PFSK-1 (cell line): ENCODE data around the gene GNG12.

Source experiments
- POLR2AphosphoS5 ChIP-seq: IDR thresholded peaks from 2 replicates; pipeline ENCODE4 v1.6.1; 2012; ENCODE audit warnings: low read depth, mild to moderate bottlenecking, control low read depth, low read length, moderate library complexity
- REST ChIP-seq, 2 experiments: IDR thresholded peaks; 2 replicates each; pipeline versions ENCODE4 v1.6.1 to v1.8.0; 2011 to 2012; ENCODE audit warnings: low read depth in 2 of 2, low read length in 2 of 2, control low read depth in 1 of 2, inconsistent platforms in 1 of 2, mild to moderate bottlenecking in 1 of 2, moderate library complexity in 1 of 2; ENCODE audit not compliant: insufficient read depth in 1 of 2
- SIN3A ChIP-seq: IDR thresholded peaks from 2 replicates; pipeline ENCODE4 v1.6.1; 2012; ENCODE audit warnings: mild to moderate bottlenecking, low read length, moderate library complexity, borderline replicate concordance; ENCODE audit not compliant: insufficient read depth

GRCh38 chr1:67691712-67692111, 141.6 kb downstream of the GNG12 start:
- no peak for TF ChIP-seq REST (IDR thresholded peaks at IDR 0.05; ENCODE audit: insufficient read depth in 1 of 2, low read depth in 2 of 2, low read length in 2 of 2)
- no peak for TF ChIP-seq SIN3A
- TF ChIP-seq POLR2AphosphoS5 = no peak
